NOMO-1 (cell line): ENCODE results near the gene KCNAB3.

Source experiments
- DNase-seq, 2 experiments: peaks; one replicate each; lab custom pipeline; 2025; ENCODE audit not compliant: unreplicated experiment in 2 of 2; lab: John Stamatoyannopoulos, UW

KCNAB3 gene

GRCh38 chr17:7903154-7904103 is 26.2 kb downstream of the KCNAB3 start:
- no peak for DNase-seq

- DNase-seq: peak in 1 of 2 experiments; percentile 17
Measured at GRCh38 chr17:7897773-7898172, 31.9 kb downstream of the KCNAB3 start.

GRCh38 chr17:7897090-7897489 is 32.6 kb downstream of the KCNAB3 start:
- no peak for DNase-seq

- DNase-seq: no peak
Measured at GRCh38 chr17:7894866-7895265, 34.8 kb downstream of the KCNAB3 start.

- no peak for DNase-seq
Measured at GRCh38 chr17:7894226-7894625, 35.4 kb downstream of the KCNAB3 start.

GRCh38 chr17:7893187-7893880 is 36.3 kb downstream of the KCNAB3 start:
- no peak for DNase-seq

- DNase-seq: no peak
Measured at GRCh38 chr17:7889166-7889955, 40.3 kb downstream of the KCNAB3 start.

- no peak for DNase-seq
Measured at GRCh38 chr17:7888184-7888920, 41.3 kb downstream of the KCNAB3 start, which contains the start of gene CHD3. Gene CHD3, plus strand, starts transcription at chr17:7888789. Its CDS starts 212 bp downstream, at chr17:7889001.

GRCh38 chr17:7887482-7888183 is 42.0 kb downstream of the KCNAB3 start:
- peak; percentile 97 for DNase-seq

- peak; percentile 97 for DNase-seq
Measured at GRCh38 chr17:7887038-7887481, 42.6 kb downstream of the KCNAB3 start.

GRCh38 chr17:7886227-7887037 is 43.2 kb downstream of the KCNAB3 start:
- peak in 1 of 2 experiments; percentile 58 for DNase-seq

GRCh38 chr17:7885367-7886226 is 44.1 kb downstream of the KCNAB3 start:
- peak in 1 of 2 experiments; percentile 65 for DNase-seq

GRCh38 chr17:7884581-7885366 is 44.9 kb downstream of the KCNAB3 start:
- peak in 1 of 2 experiments; percentile 20 for DNase-seq

- DNase-seq: peak in 1 of 2 experiments; percentile 25
Measured at GRCh38 chr17:7883781-7884386, 45.8 kb downstream of the KCNAB3 start.

- no peak for DNase-seq
Measured at GRCh38 chr17:7882629-7883028, 47.0 kb downstream of the KCNAB3 start.

- DNase-seq: no peak
Measured at GRCh38 chr17:7882068-7882467, 47.6 kb downstream of the KCNAB3 start.
